K562 (cell line): ENCODE results near the gene INSIG1. TPM values are rescaled to one million over a fixed set of nuclear protein-coding genes. Genes with fewer than 3 reads are reported as not detected.
A peak's percentile ranks its signal among the peaks of the same experiment; 100 is the strongest.

Experiments used
- ATAC-seq: fragments of 200-7000 bp; cut with Tn5 transposase; 3 replicates; pipeline ENCODE4 v1.9.1; 2020; ENCODE audit warnings: moderate library complexity
- BruUV-seq: library from RNA; stranded (reverse); fragments of 400-500 nt; replicated peaks from 2 replicates; lab custom pipeline; 2021; lab: Mats Ljungman, UMichigan
- CTCF ChIA-PET: fragments of 300-600 bp; formaldehyde crosslinking; extraction: SDS; loops from one replicate; lab custom pipeline; 2021; ENCODE audit warnings: low intra/inter-chr PET ratio; lab: Yijun Ruan, JAX
- POLR2A ChIA-PET: fragments of 300-600, 350-650 bp; sonication (Branson Sonifier 250); formaldehyde crosslinking; extraction: SDS; loops from one replicate; lab custom pipeline; 2021; ENCODE audit warnings: antibody characterized with exemption, inconsistent platforms; lab: Yijun Ruan, JAX
- DNase-seq, 4 experiments: peaks; one replicate each; pipeline versions ENCODE4 v3.0.0 to v3.0.0-alpha.2; 2011 to 2018; ENCODE audit warnings: low spot score in 3 of 4, mixed read lengths in 3 of 4; ENCODE audit errors: extremely low read depth in 1 of 4
- FAIRE-seq: peaks from 2 replicates; lab custom pipeline; 2011; peaks lifted over from hg19 to GRCh38; lab: Jason Lieb, UNC
- H2AFZ ChIP-seq: 2 replicates; pipeline ENCODE4 v1.6.0; 2011; ENCODE audit warnings: low read depth, low read length, control low read depth, inconsistent platforms
- H3K27ac ChIP-seq: fragments of 200-600 bp; 3 replicates; pipeline ENCODE4 v1.8.0; 2011; ENCODE audit warnings: low read depth, mild to moderate bottlenecking, control low read depth, inconsistent platforms, low read length, moderate library complexity, mixed read lengths; ENCODE audit errors: extremely low read depth
- H3K27me3 ChIP-seq, 2 experiments: fragments of 300-600 bp in 1 of 2; 2 replicates in 1 of 2; 3 replicates in 1 of 2; pipeline versions ENCODE4 v1.6.0 to v1.8.0; 2011; ENCODE audit warnings: inconsistent platforms in 2 of 2, low read length in 2 of 2, mild to moderate bottlenecking in 1 of 2, mixed read lengths in 1 of 2, moderate library complexity in 1 of 2; ENCODE audit not compliant: control insufficient read depth in 2 of 2, insufficient read depth in 2 of 2
- H3K36me3 ChIP-seq: fragments of 300-600 bp; 3 replicates; pipeline ENCODE4 v1.8.0; 2011; ENCODE audit warnings: mild to moderate bottlenecking, low read length, inconsistent platforms; ENCODE audit not compliant: control insufficient read depth, insufficient read depth
- H3K4me1 ChIP-seq, 2 experiments: fragments of 200-600 bp in 1 of 2; replicated peaks in 1 of 2; 2 replicates in 1 of 2; 3 replicates in 1 of 2; pipeline versions ENCODE4 v1.5.1 to v1.8.0; 2011; ENCODE audit warnings: inconsistent platforms in 2 of 2, low read length in 2 of 2, mild to moderate bottlenecking in 1 of 2, mixed read lengths in 1 of 2, moderate library complexity in 1 of 2; ENCODE audit not compliant: control insufficient read depth in 2 of 2, insufficient read depth in 2 of 2
- H3K4me2 ChIP-seq: 2 replicates; pipeline ENCODE4 v1.6.1; 2011; ENCODE audit warnings: low read length, control low read depth, inconsistent platforms, mixed read lengths; ENCODE audit not compliant: insufficient read depth
- H3K4me3 ChIP-seq: fragments of 200-600 bp; sonication (generic), shearing (Covaris generic); 2 replicates; pipeline ENCODE4 v1.5.1; 2016; ENCODE audit warnings: control low read depth, inconsistent platforms
- H3K79me2 ChIP-seq: fragments of 200-600 bp; 3 replicates; pipeline ENCODE4 v1.8.0; 2011; ENCODE audit warnings: low read length, inconsistent platforms; ENCODE audit not compliant: control insufficient read depth, insufficient read depth
- H3K9ac ChIP-seq, 2 experiments: 2 replicates each; pipeline versions ENCODE4 v1.6.0 to v1.6.1; 2011; ENCODE audit warnings: low read depth in 2 of 2, low read length in 2 of 2, control low read depth in 1 of 2, inconsistent platforms in 1 of 2, mild to moderate bottlenecking in 1 of 2, mixed read lengths in 1 of 2; ENCODE audit not compliant: insufficient read depth in 1 of 2
- H3K9me1 ChIP-seq: one replicate; pipeline ENCODE4 v1.6.0; 2011; ENCODE audit warnings: inconsistent platforms, mild to moderate bottlenecking, low read length, moderate library complexity; ENCODE audit not compliant: control insufficient read depth, insufficient read depth
- H3K9me3 ChIP-seq: replicated peaks from 2 replicates; pipeline ENCODE4 v1.5.1; 2011; ENCODE audit warnings: low read depth, low read length, inconsistent platforms; ENCODE audit not compliant: control insufficient read depth, insufficient read depth
- H4K20me1 ChIP-seq: replicated peaks from 2 replicates; pipeline ENCODE4 v1.6.1; 2011; ENCODE audit warnings: low read length, inconsistent platforms, mixed read lengths; ENCODE audit not compliant: control insufficient read depth, insufficient read depth
- CAMTA2 ChIP-seq: fragments of 250-450 bp; sonication (Bioruptor Pico); conservative IDR thresholded peaks from 2 replicates; pipeline ENCODE4 v1.5.1; 2022
- CC2D1A ChIP-seq: fragments of 450-650 bp; IDR thresholded peaks from 2 replicates; pipeline ENCODE4 v1.6.1; 2017; ENCODE audit warnings: mild to moderate bottlenecking
- CREB3 ChIP-seq: fragments of 450-650 bp; conservative IDR thresholded peaks from 2 replicates; pipeline ENCODE4 v1.6.1; 2016; ENCODE audit warnings: missing genetic modification characterization, low read depth, mild to moderate bottlenecking, missing compliant biosample characterization, moderate library complexity
- IFI16 ChIP-seq: fragments of 250-450 bp; sonication (Bioruptor Pico); IDR thresholded peaks from 2 replicates; pipeline ENCODE4 v2.1.2; 2022; ENCODE audit warnings: mild to moderate bottlenecking, inconsistent platforms
- NR2C2 ChIP-seq, 2 experiments: fragments of 200-800 bp in 1 of 2; sonication (Bioruptor generic) in 1 of 2; sonication (generic) in 1 of 2; formaldehyde crosslinking in 1 of 2; IDR thresholded peaks; 2 replicates each; pipeline versions ENCODE4 v1.6.1 to v1.8.0; 2016 to 2022; ENCODE audit warnings: mild to moderate bottlenecking in 1 of 2, missing compliant biosample characterization in 1 of 2, missing genetic modification characterization in 1 of 2, missing genetic modification reagents in 1 of 2
- NRF1 ChIP-seq, 2 experiments: fragments of 450-650 bp; IDR thresholded peaks in 1 of 2; conservative IDR thresholded peaks in 1 of 2; 2 replicates each; pipeline ENCODE4 v1.6.1; 2014; ENCODE audit warnings: mild to moderate bottlenecking in 2 of 2
- PHF20 ChIP-seq: fragments of 450-650 bp; IDR thresholded peaks from 2 replicates; pipeline ENCODE4 v1.6.1; 2018; ENCODE audit not compliant: partially characterized antibody
- POLR2G ChIP-seq: fragments of 200-400 bp; formaldehyde crosslinking; IDR thresholded peaks from 2 replicates; pipeline ENCODE4 v1.6.1; 2017; ENCODE audit warnings: low read depth, mild to moderate bottlenecking, antibody characterized with exemption, low read length, moderate library complexity
- PYGO2 ChIP-seq: fragments of 450-650 bp; IDR thresholded peaks from 2 replicates; pipeline ENCODE4 v1.6.1; 2016; ENCODE audit warnings: mild to moderate bottlenecking, missing genetic modification characterization, moderate library complexity, missing compliant biosample characterization
- RB1 ChIP-seq: fragments of 450-650 bp; IDR thresholded peaks from 2 replicates; pipeline ENCODE4 v1.6.1; 2017; ENCODE audit warnings: low read depth, mild to moderate bottlenecking
- RBFOX2 ChIP-seq: fragments of 200-400 bp; formaldehyde crosslinking; IDR thresholded peaks from 2 replicates; pipeline ENCODE4 v1.6.1; 2017; ENCODE audit warnings: low read depth, mild to moderate bottlenecking, low read length, moderate library complexity
- SMAD2 ChIP-seq: fragments of 150-350 bp; IDR thresholded peaks from 2 replicates; pipeline ENCODE4 v1.6.1; 2014; ENCODE audit warnings: low read depth, mild to moderate bottlenecking, low read length
- SP1 ChIP-seq: sonication (generic); formaldehyde crosslinking; IDR thresholded peaks from 2 replicates; pipeline ENCODE4 v1.8.1; 2022; ENCODE audit warnings: mild to moderate bottlenecking, missing genetic modification reagents
- WHSC1 ChIP-seq: IDR thresholded peaks from one replicate; pipeline ENCODE4 v1.6.1; 2012; ENCODE audit warnings: low read length, control low read depth, inconsistent platforms
- XRCC5 ChIP-seq: fragments of 200-400 bp; formaldehyde crosslinking; IDR thresholded peaks from 2 replicates; pipeline ENCODE4 v1.6.1; 2017; ENCODE audit warnings: low read depth, mild to moderate bottlenecking, low read length
- ZBED1 ChIP-seq: IDR thresholded peaks from 2 replicates; pipeline ENCODE4 v1.6.1; 2014
- ZNF12 ChIP-seq: sonication (generic); formaldehyde crosslinking; IDR thresholded peaks from 2 replicates; pipeline ENCODE4 v1.4.0; 2020; ENCODE audit warnings: mild to moderate bottlenecking, missing genetic modification reagents
- ZNF197 ChIP-seq: fragments of 200-800 bp; sonication (Bioruptor generic); IDR thresholded peaks from 2 replicates; pipeline ENCODE4 v1.6.1; 2016; ENCODE audit warnings: low read depth, missing genetic modification characterization, missing compliant biosample characterization
- WGBS: fragments of 100-300 bp; shearing (Covaris generic); methylation state at CpG from one replicate; pipeline ENCODE4 v1.1.6; 2016; ENCODE audit warnings: low coverage, mixed read lengths; ENCODE audit not compliant: insufficient coverage; ENCODE audit errors: missing lambda C conversion rate; 5-methylcytosine and 5-hydroxymethylcytosine counted together
- in situ Hi-C: fragments of 300-500 bp; cut with MboI; formaldehyde crosslinking; loops from 4 replicates; pipeline ENCODE4 v1.15.0; 2018; ENCODE audit warnings: inconsistent platforms, mixed read lengths
- intact Hi-C: fragments of 100-400 bp; cut with micrococcal nuclease; formaldehyde crosslinking; loops from 2 replicates; pipeline ENCODE4 v1.14.2; 2022
- polyA plus RNA-seq, 8 experiments: library from polyadenylated mRNA; depleted of rRNA in 4 of 8; stranded (reverse) in 5 of 8; unstranded in 3 of 8; fragments of >200 nt; fragmentation: Nextera tagmentation in 2 of 8; fragmentation: Illumina TruSeq in 1 of 8; extraction: Ambion mirVana in 2 of 8; extraction: Trizol in 1 of 8; gene quantifications; 2 replicates each; pipeline versions ENCODE4 v1.2.1 to v1.2.3, GENCODE V29; 2011 to 2014; ENCODE audit warnings: inconsistent platforms in 1 of 8, missing spikeins in 1 of 8
- total RNA-seq, 7 experiments: library from RNA; depleted of rRNA in 6 of 7; stranded (reverse); fragments of >200 nt in 6 of 7; fragmentation: Illumina TruSeq in 2 of 7; extraction: Trizol in 2 of 7; gene quantifications; 2 replicates each; pipeline versions ENCODE4 v1.2.1 to v1.2.3, GENCODE V29; 2011 to 2021; ENCODE audit warnings: low replicate concordance in 1 of 7
- TF ChIP-seq, protein P1 (sequence below): conservative IDR thresholded peaks from 2 replicates; pipeline ENCODE4 v1.6.1; 2011; ENCODE audit warnings: low read depth, mild to moderate bottlenecking, low read length; ENCODE audit not compliant: control insufficient read depth
- TF ChIP-seq, protein P2 (sequence below): fragments of 450-650 bp; IDR thresholded peaks from 2 replicates; pipeline ENCODE4 v1.6.1; 2016; ENCODE audit warnings: borderline replicate concordance

INSIG1 gene
- total and polyA plus RNA-seq, 9 of the 15 experiments (the other 6 are each of a cell fraction or from before 2014, with no cell fraction given) = 57.1 to 787 (median 238) TPM

DNA sequence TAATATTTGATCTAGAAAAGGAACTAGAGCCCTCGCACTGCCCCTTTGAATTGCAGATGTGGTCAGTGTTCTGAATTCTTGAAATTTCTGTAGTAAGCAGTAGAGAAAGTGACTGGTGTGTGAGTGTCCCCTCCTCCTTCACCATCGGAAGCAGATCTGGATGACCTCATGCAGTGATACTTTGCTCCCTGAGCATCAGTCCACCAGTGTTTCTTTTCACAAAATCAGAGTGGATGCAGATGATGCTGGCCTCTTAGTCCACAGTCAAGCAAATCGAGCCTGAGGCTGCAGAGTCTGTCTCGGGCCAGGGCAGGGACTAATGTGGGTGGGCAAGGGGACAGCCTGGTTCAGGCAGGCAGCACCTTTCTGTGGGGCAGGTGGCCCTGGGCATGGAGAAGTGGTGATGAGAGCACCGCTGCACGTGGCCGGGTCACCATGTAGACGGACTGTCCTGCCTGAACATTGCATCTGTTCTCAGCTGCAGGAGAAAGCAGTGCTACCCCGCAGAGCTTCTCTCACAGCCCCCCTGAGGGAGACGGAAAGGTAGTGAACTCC is 5.4 kb downstream of the INSIG1 start:
- no TSS peak for BruUV-seq
- POLR2A ChIA-PET = interaction anchor here (0.7 kb wide), 1 partner anchor 21 kb away, joined by 3 read pairs; no protein-coding TSS in a partner anchor
- no peaks in the 10 kb centered on the region for H3K27me3 ChIP-seq
- H3K4me1 ChIP-seq = peaks cover 18 to 29% of the 10 kb centered on the region in 2 experiments
- H3K79me2 ChIP-seq = peaks cover 72% of the 10 kb centered on the region
- H3K4me3 ChIP-seq = no peak overlapping the region
- FAIRE-seq (no peak), DNase-seq (no peak), ATAC-seq (no peak)
- in situ Hi-C loops = no loop called here
- intact Hi-C loops = no loop called here
- no peak overlapping the region for H3K4me2 ChIP-seq
- H4K20me1 ChIP-seq = peaks cover 73% of the 10 kb centered on the region
- WGBS = 71% methylated on average over 10 of the region's 10 CpGs
- CTCF ChIA-PET = no interaction called here
- H3K36me3 ChIP-seq = peaks cover 94% of the 10 kb centered on the region
- no peaks in the 10 kb centered on the region for H3K9me3 ChIP-seq
- peak overlapping the region in 1 of 2 experiments; percentile 64; a peak in 2 of 4 replicates for H3K9ac ChIP-seq
- H2AFZ ChIP-seq = no peak overlapping the region
- no peak overlapping the region; the same call in 2 of the 3 replicates for H3K27ac ChIP-seq
- H3K9me1 ChIP-seq = peaks cover 12% of the 10 kb centered on the region
- TF ChIP-seq SMAD2 = no peak
- TF ChIP-seq NR2C2 (CRISPR knock-in tag; IDR thresholded peaks at IDR 0.05) = no peak
- TF ChIP-seq NR2C2 (tag; IDR thresholded peaks at IDR 0.05) = no peak
- TF ChIP-seq, protein P1, sequence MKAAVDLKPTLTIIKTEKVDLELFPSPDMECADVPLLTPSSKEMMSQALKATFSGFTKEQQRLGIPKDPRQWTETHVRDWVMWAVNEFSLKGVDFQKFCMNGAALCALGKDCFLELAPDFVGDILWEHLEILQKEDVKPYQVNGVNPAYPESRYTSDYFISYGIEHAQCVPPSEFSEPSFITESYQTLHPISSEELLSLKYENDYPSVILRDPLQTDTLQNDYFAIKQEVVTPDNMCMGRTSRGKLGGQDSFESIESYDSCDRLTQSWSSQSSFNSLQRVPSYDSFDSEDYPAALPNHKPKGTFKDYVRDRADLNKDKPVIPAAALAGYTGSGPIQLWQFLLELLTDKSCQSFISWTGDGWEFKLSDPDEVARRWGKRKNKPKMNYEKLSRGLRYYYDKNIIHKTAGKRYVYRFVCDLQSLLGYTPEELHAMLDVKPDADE = no peak
- no peak for TF ChIP-seq RB1
- no peak for TF ChIP-seq XRCC5
- TF ChIP-seq CC2D1A = no peak
- TF ChIP-seq ZNF12 (CRISPR knock-in tag) = no peak
- 0 out of 2 replicates have a peak, but pooled peaks have one; percentile 29 for TF ChIP-seq POLR2G
- TF ChIP-seq RBFOX2 = peak; percentile 35
- TF ChIP-seq CAMTA2 = no peak
- TF ChIP-seq IFI16 (CRISPR knock-in tag) = no peak
- peak; percentile 93; the same call in 1 of the 2 replicates for TF ChIP-seq ZBED1
- no peak for TF ChIP-seq CREB3 (tag)
- TF ChIP-seq, protein P2, sequence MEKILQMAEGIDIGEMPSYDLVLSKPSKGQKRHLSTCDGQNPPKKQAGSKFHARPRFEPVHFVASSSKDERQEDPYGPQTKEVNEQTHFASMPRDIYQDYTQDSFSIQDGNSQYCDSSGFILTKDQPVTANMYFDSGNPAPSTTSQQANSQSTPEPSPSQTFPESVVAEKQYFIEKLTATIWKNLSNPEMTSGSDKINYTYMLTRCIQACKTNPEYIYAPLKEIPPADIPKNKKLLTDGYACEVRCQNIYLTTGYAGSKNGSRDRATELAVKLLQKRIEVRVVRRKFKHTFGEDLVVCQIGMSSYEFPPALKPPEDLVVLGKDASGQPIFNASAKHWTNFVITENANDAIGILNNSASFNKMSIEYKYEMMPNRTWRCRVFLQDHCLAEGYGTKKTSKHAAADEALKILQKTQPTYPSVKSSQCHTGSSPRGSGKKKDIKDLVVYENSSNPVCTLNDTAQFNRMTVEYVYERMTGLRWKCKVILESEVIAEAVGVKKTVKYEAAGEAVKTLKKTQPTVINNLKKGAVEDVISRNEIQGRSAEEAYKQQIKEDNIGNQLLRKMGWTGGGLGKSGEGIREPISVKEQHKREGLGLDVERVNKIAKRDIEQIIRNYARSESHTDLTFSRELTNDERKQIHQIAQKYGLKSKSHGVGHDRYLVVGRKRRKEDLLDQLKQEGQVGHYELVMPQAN = no peak
- TF ChIP-seq PYGO2 = no peak
- no peak for TF ChIP-seq NRF1 (conservative IDR thresholded peaks at IDR 0.05 in 1 of 2, IDR thresholded peaks at IDR 0.05 in 1 of 2)
- TF ChIP-seq SP1 (CRISPR knock-in tag) = no peak
- TF ChIP-seq PHF20 = no peak
- TF ChIP-seq WHSC1 = peak; percentile 91
- TF ChIP-seq ZNF197 = no peak
